HuH-7 (cell line): ENCODE data around the gene PAMR1.
"Not testable (repeated sequence)": the region's sequence is repeated elsewhere in the genome, so short reads cannot be mapped to it uniquely, and the experiment has no call there.

ENCODE experiments used
- DNase-seq: peaks from one replicate; pipeline ENCODE4 v3.0.0; 2011; ENCODE audit warnings: low spot score

The PAMR1 gene

GRCh38 chr11:35545391-35546003, 20.1 kb upstream of the PAMR1 start:
- DNase-seq = no peak

- no peak for DNase-seq
These were observed 18.1 kb upstream of the PAMR1 start for GRCh38 chr11:35543481-35543880.

- no peak for DNase-seq
These were observed 16.4 kb upstream of the PAMR1 start for GRCh38 chr11:35541621-35542375.

GRCh38 chr11:35540526-35540925, 15.1 kb upstream of the PAMR1 start:
- no peak for DNase-seq

- DNase-seq = no peak
These were observed 14.4 kb upstream of the PAMR1 start for GRCh38 chr11:35539781-35540281.

GRCh38 chr11:35539256-35539655, 13.8 kb upstream of the PAMR1 start:
- no peak for DNase-seq

GRCh38 chr11:35536470-35536869, 11.1 kb upstream of the PAMR1 start:
- DNase-seq = no peak

- no peak for DNase-seq
These were observed 5.8 kb upstream of the PAMR1 start for GRCh38 chr11:35531246-35531645.

- no peak for DNase-seq
These were observed 4.6 kb upstream of the PAMR1 start for GRCh38 chr11:35529971-35530495.

- DNase-seq = no peak
These were observed 965 bp upstream of the PAMR1 start for GRCh38 chr11:35526370-35526792.

- no peak for DNase-seq
These were observed 636 bp downstream of the PAMR1 start for GRCh38 chr11:35524780-35525179.

- DNase-seq = no peak
These were observed 1.6 kb downstream of the PAMR1 start for GRCh38 chr11:35523861-35524260.

GRCh38 chr11:35523331-35523768, 2.1 kb downstream of the PAMR1 start:
- no peak for DNase-seq

- DNase-seq = not testable (repeated sequence)
These were observed 3.3 kb downstream of the PAMR1 start for GRCh38 chr11:35522091-35522490.

GRCh38 chr11:35520376-35520775, 5.0 kb downstream of the PAMR1 start:
- no peak for DNase-seq

GRCh38 chr11:35518766-35519165, 6.7 kb downstream of the PAMR1 start:
- DNase-seq = no peak

GRCh38 chr11:35517481-35517880, 7.9 kb downstream of the PAMR1 start:
- no peak for DNase-seq

GRCh38 chr11:35516403-35516802, 9.0 kb downstream of the PAMR1 start:
- DNase-seq = no peak

GRCh38 chr11:35515224-35515623, 10.2 kb downstream of the PAMR1 start:
- no peak for DNase-seq

- DNase-seq = no peak
These were observed 10.9 kb downstream of the PAMR1 start for GRCh38 chr11:35514481-35514880.

GRCh38 chr11:35511666-35512065, 13.8 kb downstream of the PAMR1 start:
- no peak for DNase-seq

GRCh38 chr11:35507688-35508087, 17.7 kb downstream of the PAMR1 start:
- DNase-seq = no peak

- DNase-seq = no peak
These were observed 23.6 kb downstream of the PAMR1 start for GRCh38 chr11:35501776-35502175.
